Keratinocyte (primary cell): ENCODE data around the gene GPX6.

Experiments used
- EZH2 ChIP-seq: IDR thresholded peaks from one replicate; pipeline ENCODE4 v1.6.1; 2012; ENCODE audit warnings: inconsistent platforms, mild to moderate bottlenecking, low read length, moderate library complexity
- TF ChIP-seq, protein P1 (sequence below), 3 experiments: IDR thresholded peaks in 1 of 3; conservative IDR thresholded peaks in 1 of 3; optimal IDR thresholded peaks in 1 of 3; 2 replicates in 2 of 3; 3 replicates in 1 of 3; pipeline versions ENCODE3 to v1.5.1; 2011; ENCODE audit warnings: low read length in 3 of 3, mild to moderate bottlenecking in 3 of 3, moderate library complexity in 2 of 3, control low read depth in 1 of 3, inconsistent platforms in 1 of 3; ENCODE audit not compliant: insufficient read depth in 2 of 3; ENCODE audit errors: extremely low read depth in 1 of 3

DNA sequence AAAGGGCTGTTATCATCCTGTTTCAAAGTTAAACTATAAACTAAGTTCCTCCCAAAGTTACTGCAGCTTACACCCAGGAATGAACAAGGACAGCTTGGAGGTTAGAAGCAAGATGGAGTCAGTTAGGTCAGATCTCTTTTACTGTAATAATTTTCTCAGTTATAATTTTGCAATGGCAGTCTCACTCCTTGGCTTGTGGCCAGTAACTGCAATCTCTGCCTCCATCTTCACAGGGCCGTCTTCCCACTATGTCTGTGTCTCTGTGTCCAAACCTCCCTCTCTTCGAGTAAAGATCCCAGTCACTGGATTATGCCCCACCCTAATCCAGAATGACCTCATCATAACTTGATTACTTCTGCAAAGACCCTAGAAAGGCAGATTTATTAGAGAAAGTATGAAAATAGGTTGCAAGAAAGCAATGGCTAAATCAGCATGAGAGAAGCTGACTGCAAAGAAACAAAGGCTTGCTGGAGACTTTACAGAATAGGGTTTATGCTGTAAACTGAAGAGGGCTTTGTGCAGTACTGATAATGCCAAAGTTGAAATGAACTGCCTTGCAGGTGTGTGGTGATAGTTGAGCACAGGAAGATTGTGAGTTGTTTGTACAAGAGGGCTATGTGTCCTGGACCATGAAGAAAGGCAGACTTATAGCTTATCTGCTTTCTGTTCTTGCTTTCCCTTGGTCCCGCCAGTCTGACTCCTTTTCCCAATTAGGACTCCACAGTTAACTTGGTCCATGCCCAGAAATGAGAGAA, 28.4 kb downstream of the GPX6 start:
- TF ChIP-seq, protein P1, sequence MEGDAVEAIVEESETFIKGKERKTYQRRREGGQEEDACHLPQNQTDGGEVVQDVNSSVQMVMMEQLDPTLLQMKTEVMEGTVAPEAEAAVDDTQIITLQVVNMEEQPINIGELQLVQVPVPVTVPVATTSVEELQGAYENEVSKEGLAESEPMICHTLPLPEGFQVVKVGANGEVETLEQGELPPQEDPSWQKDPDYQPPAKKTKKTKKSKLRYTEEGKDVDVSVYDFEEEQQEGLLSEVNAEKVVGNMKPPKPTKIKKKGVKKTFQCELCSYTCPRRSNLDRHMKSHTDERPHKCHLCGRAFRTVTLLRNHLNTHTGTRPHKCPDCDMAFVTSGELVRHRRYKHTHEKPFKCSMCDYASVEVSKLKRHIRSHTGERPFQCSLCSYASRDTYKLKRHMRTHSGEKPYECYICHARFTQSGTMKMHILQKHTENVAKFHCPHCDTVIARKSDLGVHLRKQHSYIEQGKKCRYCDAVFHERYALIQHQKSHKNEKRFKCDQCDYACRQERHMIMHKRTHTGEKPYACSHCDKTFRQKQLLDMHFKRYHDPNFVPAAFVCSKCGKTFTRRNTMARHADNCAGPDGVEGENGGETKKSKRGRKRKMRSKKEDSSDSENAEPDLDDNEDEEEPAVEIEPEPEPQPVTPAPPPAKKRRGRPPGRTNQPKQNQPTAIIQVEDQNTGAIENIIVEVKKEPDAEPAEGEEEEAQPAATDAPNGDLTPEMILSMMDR (optimal IDR thresholded peaks at IDR 0.05 in 1 of 3, IDR thresholded peaks at IDR 0.05 in 1 of 3, conservative IDR thresholded peaks at IDR 0.05 in 1 of 3; ENCODE audit: extremely low read depth in 1 of 3, insufficient read depth in 2 of 3, low read length in 3 of 3): no peak
- TF ChIP-seq EZH2: no peak
